Endothelial cell of umbilical vein (primary cell): ENCODE data around the gene HCFC1. TPM values are rescaled to one million over a fixed set of nuclear protein-coding genes. Genes with fewer than 3 reads are reported as not detected.

Experiments
- BruUV-seq: library from RNA; stranded (reverse); fragments of 400-500 nt; replicated peaks from 2 replicates; lab custom pipeline; 2021; lab: Mats Ljungman, UMichigan
- CTCF ChIA-PET: fragments of 300-600, 350-600 bp; sonication (Branson Sonifier 250); formaldehyde crosslinking; loops from one replicate; lab custom pipeline; 2021; ENCODE audit warnings: antibody characterized with exemption, inconsistent platforms; lab: Charles Lee
- POLR2A ChIA-PET: fragments of 300-600, 350-600 bp; sonication (Branson Sonifier 250); formaldehyde crosslinking; loops from one replicate; lab custom pipeline; 2021; ENCODE audit warnings: antibody characterized with exemption, inconsistent platforms; lab: Charles Lee
- DNase-seq: peaks from one replicate; pipeline ENCODE4 v3.0.0-alpha.2; 2011; ENCODE audit warnings: low read depth, low spot score
- FAIRE-seq: peaks from 2 replicates; lab custom pipeline; 2011; peaks lifted over from hg19 to GRCh38; lab: Jason Lieb, UNC
- H2AFZ ChIP-seq: 2 replicates; pipeline ENCODE4 v1.6.0; 2012; ENCODE audit warnings: low read depth, low read length, control low read depth, inconsistent platforms
- H3K27ac ChIP-seq: 2 replicates; pipeline ENCODE4 v1.5.1; 2011; ENCODE audit warnings: low read depth, mild to moderate bottlenecking, control low read depth, low read length, moderate library complexity; ENCODE audit not compliant: insufficient read depth
- H3K27me3 ChIP-seq, 2 experiments: 2 replicates each; pipeline versions ENCODE4 v1.6.0 to v1.6.1; 2011; ENCODE audit warnings: low read length in 2 of 2, mixed read lengths in 1 of 2; ENCODE audit not compliant: control insufficient read depth in 2 of 2, insufficient read depth in 2 of 2
- H3K36me3 ChIP-seq, 2 experiments: 2 replicates in 1 of 2; 3 replicates in 1 of 2; pipeline ENCODE4 v1.5.1; 2011; ENCODE audit warnings: low read length in 2 of 2, mild to moderate bottlenecking in 1 of 2, moderate library complexity in 1 of 2; ENCODE audit not compliant: control insufficient read depth in 2 of 2, insufficient read depth in 2 of 2; ENCODE audit errors: extremely low read depth in 1 of 2
- H3K4me1 ChIP-seq: 3 replicates; pipeline ENCODE4 v1.5.1; 2011; ENCODE audit warnings: mild to moderate bottlenecking, low read length; ENCODE audit not compliant: control insufficient read depth, insufficient read depth; ENCODE audit errors: extremely low read depth
- H3K4me2 ChIP-seq: 2 replicates; pipeline ENCODE4 v1.6.1; 2011; ENCODE audit warnings: low read length, control low read depth, mixed read lengths; ENCODE audit not compliant: insufficient read depth
- H3K4me3 ChIP-seq, 3 experiments: fragments of 200-600 bp in 1 of 3; sonication (generic), shearing (Covaris generic) in 1 of 3; replicated peaks in 1 of 3; 2 replicates each; pipeline ENCODE4 v1.5.1; 2011 to 2016; ENCODE audit warnings: control low read depth in 3 of 3, low read length in 3 of 3, mild to moderate bottlenecking in 2 of 3, inconsistent platforms in 1 of 3, low read depth in 1 of 3, moderate library complexity in 1 of 3; ENCODE audit not compliant: insufficient read depth in 1 of 3
- H3K79me2 ChIP-seq: 2 replicates; pipeline ENCODE4 v1.6.0; 2012; ENCODE audit warnings: low read length, inconsistent platforms; ENCODE audit not compliant: control insufficient read depth, insufficient read depth
- H3K9ac ChIP-seq: replicated peaks from 2 replicates; pipeline ENCODE3; 2011; ENCODE audit warnings: low read length, control low read depth; ENCODE audit not compliant: insufficient read depth; ENCODE audit errors: extremely low read depth
- H3K9me1 ChIP-seq: replicated peaks from 3 replicates; pipeline ENCODE4 v1.6.0; 2011; ENCODE audit warnings: mild to moderate bottlenecking, low read length; ENCODE audit not compliant: control insufficient read depth, insufficient read depth; ENCODE audit errors: extremely low read depth
- H3K9me3 ChIP-seq: replicated peaks from 2 replicates; pipeline ENCODE4 v1.5.1; 2012; ENCODE audit warnings: low read length, inconsistent platforms; ENCODE audit not compliant: control insufficient read depth, insufficient read depth
- H4K20me1 ChIP-seq: replicated peaks from 2 replicates; pipeline ENCODE3; 2011; ENCODE audit warnings: mild to moderate bottlenecking, low read length; ENCODE audit not compliant: control insufficient read depth, insufficient read depth; ENCODE audit errors: extremely low read depth
- EZH2 ChIP-seq: IDR thresholded peaks from 2 replicates; pipeline ENCODE4 v1.6.1; 2012; ENCODE audit warnings: borderline replicate concordance, low read depth, mild to moderate bottlenecking, moderate library complexity, low read length, inconsistent platforms; ENCODE audit not compliant: severe bottlenecking
- FOS ChIP-seq: IDR thresholded peaks from 2 replicates; pipeline ENCODE4 v1.6.1; 2011; ENCODE audit warnings: mild to moderate bottlenecking, low read length, moderate library complexity, borderline replicate concordance; ENCODE audit not compliant: insufficient read depth
- GATA2 ChIP-seq: IDR thresholded peaks from 2 replicates; pipeline ENCODE4 v1.7.0; 2011; ENCODE audit warnings: low read depth, mild to moderate bottlenecking, moderate library complexity, mixed read lengths, low read length; ENCODE audit not compliant: insufficient read length, insufficient read depth
- JUN ChIP-seq: IDR thresholded peaks from 2 replicates; pipeline ENCODE4 v1.6.1; 2011; ENCODE audit warnings: borderline replicate concordance, low read depth; ENCODE audit not compliant: insufficient read length, insufficient read depth
- MYC ChIP-seq: IDR thresholded peaks from one replicate; pipeline ENCODE4 v1.6.1; 2011; ENCODE audit warnings: mild to moderate bottlenecking, low read depth, low read length
- POLR2A ChIP-seq: IDR thresholded peaks from 2 replicates; pipeline ENCODE4 v1.6.1; 2012; ENCODE audit warnings: low read depth, mild to moderate bottlenecking, control low read depth, low read length
- POLR2AphosphoS5 ChIP-seq: IDR thresholded peaks from 2 replicates; pipeline ENCODE4 v1.6.1; 2012; ENCODE audit warnings: low read depth, mild to moderate bottlenecking, control low read depth, low read length, moderate library complexity; ENCODE audit not compliant: insufficient read depth
- dilution Hi-C: fragments of 300-500 bp; cut with MboI; formaldehyde crosslinking; loops from one replicate; pipeline ENCODE4 v1.15.0; 2019; ENCODE audit warnings: low sequenced_read_pairs; ENCODE audit not compliant: extremely low pct_ligation_motif_present
- intact Hi-C: fragments of 100-400 bp; cut with micrococcal nuclease; formaldehyde crosslinking; loops from one replicate; pipeline ENCODE4 v1.10.0; 2022
- polyA plus RNA-seq, 4 experiments: library from polyadenylated mRNA; depleted of rRNA in 3 of 4; stranded (reverse) in 3 of 4; unstranded in 1 of 4; fragments of >200 nt; gene quantifications; 2 replicates each; pipeline versions ENCODE4 v1.2.1 to v1.2.3, GENCODE V29; 2011 to 2012; ENCODE audit warnings: missing spikeins in 1 of 4
- total RNA-seq: library from RNA; stranded (reverse); gene quantifications from 2 replicates; pipeline ENCODE4 v1.2.3, GENCODE V29; 2021

HCFC1 gene
- total and polyA plus RNA-seq, 2 donors (not counting 3 experiments of a cell fraction or from before 2014, with no cell fraction given) = 15.9 to 85.9 TPM

GRCh38 chrX:154019633-154020528 is 48.3 kb upstream of the HCFC1 start, which contains the start of gene IRAK1:
Gene IRAK1 (minus strand): TSS chrX:154019902. CDS start chrX:154019812, 90 bp downstream.
- intact Hi-C loops = loop anchor here (1.0 to 2.0 kb wide), 2 partner anchors 48 to 77 kb away; partner anchors contain the start of genes MECP2 and TMEM187
- peak within 1 kb of the TSS; percentile 82 for H3K9ac ChIP-seq
- DNase-seq (peak; percentile 37), FAIRE-seq (peak; percentile 84)
- H2AFZ ChIP-seq = no peak within 1 kb of the TSS
- H3K4me3 ChIP-seq = peak within 1 kb of the TSS; percentile 44 to 69 (median 59)
- no peaks in the 10 kb centered on the region for H3K9me1 ChIP-seq
- CTCF ChIA-PET = interaction anchor here (0.5 to 3.5 kb wide), 3 partner anchors 27 to 296 kb away, joined by 3 to 14 read pairs (median 4); no protein-coding TSS in a partner anchor
- peak; percentile 78 for TF ChIP-seq POLR2AphosphoS5
- TF ChIP-seq JUN = no peak
- no peak for TF ChIP-seq POLR2A
- TF ChIP-seq MYC = peak; percentile 42
- peaks cover 0 to 17% of the 10 kb centered on the region in 2 experiments for H3K36me3 ChIP-seq
- POLR2A ChIA-PET = no interaction called here
- H3K27ac ChIP-seq = peak within 1 kb of the TSS; percentile 90
- H3K4me1 ChIP-seq = peaks cover 25% of the 10 kb centered on the region
- H3K27me3 ChIP-seq = no peaks in the 10 kb centered on the region
- no TSS peak for BruUV-seq
- dilution Hi-C loops = no loop called here
- H3K9me3 ChIP-seq = no peaks in the 10 kb centered on the region
- peaks cover 28% of the 10 kb centered on the region for H3K79me2 ChIP-seq
- no peaks in the 10 kb centered on the region for H4K20me1 ChIP-seq
- H3K4me2 ChIP-seq = peak within 1 kb of the TSS; percentile 82

GRCh38 chrX:154019061-154019621 is 47.5 kb upstream of the HCFC1 start:
- CTCF ChIA-PET = interaction anchor here (1.5 to 3.5 kb wide), 2 partner anchors 8 to 27 kb away, joined by 3 to 14 read pairs; no protein-coding TSS in a partner anchor
- BruUV-seq = TSS peak; percentile 47
- POLR2A ChIA-PET = no interaction called here
- intact Hi-C loops = loop anchor here (1.0 kb wide), 1 partner anchor 47 kb away; the partner anchor contains the start of gene TMEM187
- Histone ChIP-seq H3K27ac (peak overlapping the region; percentile 75), H3K4me3 (peak overlapping the region; percentile 44 to 69 (median 59)), H3K9me3 (no peaks in the 10 kb centered on the region), H3K9me1 (no peaks in the 10 kb centered on the region), H3K4me2 (peak overlapping the region; percentile 82), H3K4me1 (peaks cover 25% of the 10 kb centered on the region), H4K20me1 (no peaks in the 10 kb centered on the region), H3K36me3 (peaks cover 0 to 17% of the 10 kb centered on the region in 2 experiments), H2AFZ (no peak overlapping the region), H3K79me2 (peaks cover 28% of the 10 kb centered on the region), H3K27me3 (no peaks in the 10 kb centered on the region), H3K9ac (peak overlapping the region; percentile 82)
- DNase-seq = no peak
- TF ChIP-seq FOS (no peak), JUN (no peak), EZH2 (no peak), GATA2 (no peak)
- dilution Hi-C loops = no loop called here
- no peak for FAIRE-seq
